A549 (cell line): ENCODE measurements around the gene PAGR1. TPM values are rescaled to one million over a fixed set of nuclear protein-coding genes. Genes with fewer than 3 reads are reported as not detected.

Experiments
- ATAC-seq, 2 experiments: fragments of 200-7000 bp in 1 of 2; fragments of >200 bp in 1 of 2; cut with Nextera tagmentation in 1 of 2; cut with Tn5 transposase in 1 of 2; 3 replicates each; pipeline versions ENCODE4 v1.8.0 to v1.9.1; 2018 to 2020; ENCODE audit warnings: mild to moderate bottlenecking in 1 of 2, moderate library complexity in 1 of 2
- CTCF ChIA-PET: fragments of 300-600 bp; sonication (Branson Sonifier 250); formaldehyde crosslinking; extraction: SDS; loops from one replicate; lab custom pipeline; 2021; ENCODE audit warnings: antibody characterized with exemption, inconsistent platforms; lab: Yijun Ruan, JAX
- POLR2A ChIA-PET: fragments of 350-600 bp; formaldehyde crosslinking; extraction: SDS; loops from one replicate; lab custom pipeline; 2021; ENCODE audit warnings: antibody characterized with exemption, inconsistent platforms; lab: Yijun Ruan, JAX
- DNase-seq, 2 experiments: peaks; one replicate each; pipeline versions ENCODE4 v3.0.0 to v3.0.0-alpha.2; 2011 to 2016; ENCODE audit warnings: low read depth in 1 of 2, low spot score in 1 of 2
- FAIRE-seq: peaks from 2 replicates; lab custom pipeline; 2011; peaks lifted over from hg19 to GRCh38; lab: Jason Lieb, UNC
- H3K27ac ChIP-seq, 2 experiments: fragments of >200 bp; sonication (Bioruptor Twin); formaldehyde crosslinking; 3 replicates each; pipeline ENCODE4 v1.5.1; 2016 to 2017
- H3K4me1 ChIP-seq: fragments of >200 bp; sonication (Bioruptor Twin); formaldehyde crosslinking; 3 replicates; pipeline ENCODE4 v1.6.1; 2016
- H3K4me2 ChIP-seq: fragments of >200 bp; sonication (Bioruptor Twin); formaldehyde crosslinking; 3 replicates; pipeline ENCODE4 v1.6.1; 2016
- H3K4me3 ChIP-seq: fragments of >200 bp; sonication (Bioruptor Twin); formaldehyde crosslinking; 3 replicates; pipeline ENCODE4 v1.5.1; 2016
- H3K9me3 ChIP-seq: fragments of >200 bp; sonication (Bioruptor Twin); formaldehyde crosslinking; 3 replicates; pipeline ENCODE4 v1.6.1; 2016
- ATOH8 ChIP-seq: fragments of 250-450 bp; sonication (Bioruptor Pico); IDR thresholded peaks from 2 replicates; pipeline ENCODE4 v1.5.0; 2020; ENCODE audit warnings: low read depth, mild to moderate bottlenecking, moderate library complexity
- BHLHE40 ChIP-seq: IDR thresholded peaks from 2 replicates; pipeline ENCODE4 v1.6.1; 2012; ENCODE audit warnings: low read depth, low read length, inconsistent platforms
- EHMT2 ChIP-seq: fragments of 200-600 bp; sonication (generic); IDR thresholded peaks from 2 replicates; pipeline ENCODE4 v1.6.1; 2016; ENCODE audit warnings: antibody characterized with exemption, low read depth, mild to moderate bottlenecking, moderate library complexity
- ESRRA ChIP-seq: fragments of 150-350 bp; IDR thresholded peaks from 2 replicates; pipeline ENCODE4 v1.6.1; 2014; ENCODE audit warnings: mild to moderate bottlenecking, low read length, borderline replicate concordance
- FOSB ChIP-seq: fragments of 250-450 bp; sonication (Bioruptor Pico); IDR thresholded peaks from 2 replicates; pipeline ENCODE4 v1.5.0; 2020; ENCODE audit warnings: mild to moderate bottlenecking, moderate library complexity
- FOSL2 ChIP-seq, 2 experiments: fragments of 450-650 bp in 1 of 2; fragments of >200 bp in 1 of 2; sonication (Bioruptor Twin) in 1 of 2; formaldehyde crosslinking; IDR thresholded peaks; 2 replicates each; pipeline versions ENCODE4 v1.5.0 to v1.6.1; 2016 to 2020; ENCODE audit warnings: mild to moderate bottlenecking in 1 of 2, moderate library complexity in 1 of 2
- FOXS1 ChIP-seq: fragments of 250-450 bp; sonication (Bioruptor Pico); IDR thresholded peaks from 2 replicates; pipeline ENCODE4 v1.5.0; 2020; ENCODE audit warnings: mild to moderate bottlenecking, moderate library complexity
- GATA3 ChIP-seq: IDR thresholded peaks from 2 replicates; pipeline ENCODE4 v1.6.1; 2012; ENCODE audit warnings: borderline replicate concordance
- HMGXB4 ChIP-seq: fragments of 250-450 bp; sonication (Bioruptor Pico); IDR thresholded peaks from 2 replicates; pipeline ENCODE4 v1.5.0; 2021; ENCODE audit warnings: mild to moderate bottlenecking, moderate library complexity, borderline replicate concordance
- KDM1A ChIP-seq: fragments of 200-600 bp; sonication (generic); IDR thresholded peaks from 2 replicates; pipeline ENCODE4 v1.6.1; 2016; ENCODE audit warnings: low read depth, mild to moderate bottlenecking
- MAX ChIP-seq: IDR thresholded peaks from 2 replicates; pipeline ENCODE4 v1.6.1; 2012
- NFE2L2 ChIP-seq: fragments of 150-350 bp; conservative IDR thresholded peaks from 2 replicates; pipeline ENCODE4 v1.6.1; 2014; ENCODE audit warnings: low read length
- NPAS2 ChIP-seq: fragments of 250-450 bp; sonication (Bioruptor Pico); IDR thresholded peaks from 2 replicates; pipeline ENCODE4 v1.8.0; 2022; ENCODE audit warnings: mild to moderate bottlenecking, moderate library complexity, borderline replicate concordance
- PHF8 ChIP-seq: fragments of 200-600 bp; sonication (generic); IDR thresholded peaks from 2 replicates; pipeline ENCODE4 v1.6.1; 2016; ENCODE audit warnings: low read depth, mild to moderate bottlenecking, antibody characterized with exemption, moderate library complexity, borderline replicate concordance
- RAD21 ChIP-seq, 2 experiments: fragments of >200 bp in 1 of 2; sonication (Bioruptor Twin) in 1 of 2; formaldehyde crosslinking in 1 of 2; IDR thresholded peaks in 1 of 2; conservative IDR thresholded peaks in 1 of 2; 2 replicates in 1 of 2; 3 replicates in 1 of 2; pipeline ENCODE4 v1.6.1; 2012 to 2018; ENCODE audit warnings: inconsistent platforms in 1 of 2
- RARB ChIP-seq: fragments of 250-450 bp; sonication (Bioruptor Pico); IDR thresholded peaks from 2 replicates; pipeline ENCODE4 v1.8.0; 2021; ENCODE audit warnings: mild to moderate bottlenecking, moderate library complexity
- REST ChIP-seq: fragments of 200-600 bp; sonication (generic); IDR thresholded peaks from 2 replicates; pipeline ENCODE4 v1.6.1; 2016; ENCODE audit warnings: antibody characterized with exemption, mild to moderate bottlenecking, moderate library complexity
- TFCP2L1 ChIP-seq: fragments of 250-450 bp; sonication (Bioruptor Pico); IDR thresholded peaks from 2 replicates; pipeline ENCODE4 v1.5.0; 2021; ENCODE audit warnings: mild to moderate bottlenecking
- USF2 ChIP-seq: fragments of 450-650 bp; IDR thresholded peaks from 2 replicates; pipeline ENCODE4 v1.6.1; 2014; ENCODE audit warnings: antibody characterized with exemption
- ZSCAN20 ChIP-seq: fragments of 250-450 bp; sonication (Bioruptor Pico); IDR thresholded peaks from 2 replicates; pipeline ENCODE4 v1.8.0; 2022; ENCODE audit warnings: mild to moderate bottlenecking, moderate library complexity
- WGBS: methylation state at CpG from one replicate; pipeline ENCODE4 v1.1.6; 2017; ENCODE audit errors: missing lambda C conversion rate; 5-methylcytosine and 5-hydroxymethylcytosine counted together
- polyA plus RNA-seq, 4 experiments: library from polyadenylated mRNA; depleted of rRNA in 3 of 4; stranded (reverse); fragments of >200 nt; fragmentation: RNase III in 1 of 4; extraction: RNeasy Plus Mini Kit Qiagen cat#74134 plus additional on column Dnase treatment in 1 of 4; gene quantifications; 2 replicates in 3 of 4; 3 replicates in 1 of 4; pipeline ENCODE4 v1.2.3, GENCODE V29; 2011 to 2017

The PAGR1 gene
- polyA plus RNA-seq, 2 of the 4 experiments (the other 2 are of a cell fraction): 26.7 to 44.5 TPM

GRCh38 chr16:29858974-29859373 is 43.0 kb downstream of the PAGR1 start:
- H3K4me1 ChIP-seq: peaks cover 15% of the 10 kb centered on the region
- FAIRE-seq (no peak), DNase-seq (no peak), ATAC-seq (no peak)
- H3K27ac ChIP-seq: no peak overlapping the region
- no peak overlapping the region for H3K4me2 ChIP-seq
- ChIA-PET POLR2A (no interaction called here), CTCF (interaction anchor here (1.1 to 6.0 kb wide), 2 partner anchors 10 to 17 kb away, joined by 3 to 40 read pairs; no protein-coding TSS in a partner anchor)
- WGBS: 91% methylated on average over 16 of the region's 19 CpGs
- H3K4me3 ChIP-seq: no peak overlapping the region
- TF ChIP-seq BHLHE40 (no peak), RARB (CRISPR knock-in tag) (no peak), GATA3 (no peak), FOSB (CRISPR knock-in tag) (no peak), KDM1A (no peak), USF2 (no peak), TFCP2L1 (no peak), ESRRA (no peak), FOXS1 (CRISPR knock-in tag) (no peak), NFE2L2 (no peak), REST (no peak), PHF8 (no peak), EHMT2 (no peak), HMGXB4 (CRISPR knock-in tag) (no peak), MAX (no peak), ZSCAN20 (CRISPR knock-in tag) (no peak), ATOH8 (CRISPR knock-in tag) (no peak), FOSL2 (IDR thresholded peaks at IDR 0.05) (no peak), FOSL2 (CRISPR knock-in tag; IDR thresholded peaks at IDR 0.05) (no peak), NPAS2 (CRISPR knock-in tag) (no peak), RAD21 (conservative IDR thresholded peaks at IDR 0.05 in 1 of 2, IDR thresholded peaks at IDR 0.05 in 1 of 2) (no peak)
- H3K9me3 ChIP-seq: no peaks in the 10 kb centered on the region
